BLaER1 treated with 17β-estradiol and CSF1 and Interleukin-3, amounts not matched to agents 10 nM and 100 nM (cell line): ENCODE results near the gene PXMP2.
"Not testable (repeated sequence)": the region's sequence is repeated elsewhere in the genome, so short reads cannot be mapped to it uniquely, and the experiment has no call there.

Source experiments
- H3K27ac ChIP-seq, 11 experiments: shearing (Covaris generic); formaldehyde crosslinking; 2 replicates each; pipeline ENCODE4 v1.8.1; 2022
- H3K27me3 ChIP-seq, 11 experiments: shearing (Covaris generic); formaldehyde crosslinking; 2 replicates each; pipeline ENCODE4 v1.8.1; 2022
- H3K36me3 ChIP-seq, 11 experiments: shearing (Covaris generic); formaldehyde crosslinking; 2 replicates each; pipeline ENCODE4 v1.8.1; 2022
- H3K4me1 ChIP-seq, 10 experiments: shearing (Covaris generic); formaldehyde crosslinking; 2 replicates each; pipeline ENCODE4 v1.8.1; 2022
- H3K4me2 ChIP-seq, 11 experiments: shearing (Covaris generic); formaldehyde crosslinking; 2 replicates each; pipeline ENCODE4 v1.8.1; 2022
- H3K4me3 ChIP-seq, 10 experiments: shearing (Covaris generic); formaldehyde crosslinking; 2 replicates each; pipeline ENCODE4 v1.8.1; 2022
- H3K9ac ChIP-seq, 11 experiments: shearing (Covaris generic); formaldehyde crosslinking; 2 replicates each; pipeline ENCODE4 v1.8.1; 2022
- H3K9me3 ChIP-seq, 11 experiments: shearing (Covaris generic); formaldehyde crosslinking; replicated peaks in 1 of 11; 2 replicates each; pipeline ENCODE4 v1.8.1; 2022
- H4K20me1 ChIP-seq, 11 experiments: shearing (Covaris generic); formaldehyde crosslinking; 2 replicates each; pipeline ENCODE4 v1.8.1; 2022
- Cebpa-rat ChIP-seq, 11 experiments: shearing (Covaris generic); IDR thresholded peaks; 2 replicates each; pipeline ENCODE4 v1.8.1; 2022

Gene PXMP2

GRCh38 chr12:132740313-132740646, 52.9 kb downstream of the PXMP2 start:
- Histone ChIP-seq H3K9me3 (no peaks in the 10 kb centered on the region), H3K36me3 (peaks cover 98 to 100% (median 100%) of the 10 kb centered on the region in 11 experiments), H3K9ac (peak overlapping the region in 1 of 11 experiments; percentile 2; a peak in 1 of 22 replicates), H3K4me1 (no peaks in the 10 kb centered on the region), H3K27ac (no peak overlapping the region), H4K20me1 (peaks cover 51 to 100% (median 93%) of the 10 kb centered on the region in 11 experiments), H3K4me3 (no peak overlapping the region), H3K4me2 (no peak overlapping the region), H3K27me3 (no peaks in the 10 kb centered on the region)
- TF ChIP-seq Cebpa-rat (IDR thresholded peaks at IDR 0.05): no peak

- Histone ChIP-seq H3K4me1 (no peaks in the 10 kb centered on the region), H3K9ac (peak overlapping the region in 1 of 11 experiments; percentile 11; a peak in 1 of 22 replicates), H3K4me2 (no peak overlapping the region), H4K20me1 (peaks cover 55 to 100% (median 93%) of the 10 kb centered on the region in 11 experiments), H3K9me3 (no peaks in the 10 kb centered on the region), H3K27ac (no peak overlapping the region), H3K36me3 (peaks cover 98 to 100% (median 100%) of the 10 kb centered on the region in 11 experiments), H3K4me3 (no peak overlapping the region), H3K27me3 (no peaks in the 10 kb centered on the region)
- no peak for TF ChIP-seq Cebpa-rat (IDR thresholded peaks at IDR 0.05)
Measured at GRCh38 chr12:132740652-132741051, 53.3 kb downstream of the PXMP2 start.

GRCh38 chr12:132741620-132742019, 54.2 kb downstream of the PXMP2 start:
- Histone ChIP-seq H3K9me3 (no peaks in the 10 kb centered on the region), H3K4me1 (no peaks in the 10 kb centered on the region), H3K4me3 (no peak overlapping the region), H3K9ac (no peak overlapping the region), H4K20me1 (peaks cover 60 to 100% (median 95%) of the 10 kb centered on the region in 11 experiments), H3K36me3 (peaks cover 98 to 100% (median 100%) of the 10 kb centered on the region in 11 experiments), H3K4me2 (no peak overlapping the region), H3K27me3 (no peaks in the 10 kb centered on the region), H3K27ac (no peak overlapping the region)
- TF ChIP-seq Cebpa-rat (IDR thresholded peaks at IDR 0.05): no peak

- no peak overlapping the region for H3K9ac ChIP-seq
- no peak overlapping the region for H3K4me2 ChIP-seq
- peaks cover 100% of the 10 kb centered on the region in 11 experiments for H3K36me3 ChIP-seq
- no peak overlapping the region for H3K4me3 ChIP-seq
- H3K9me3 ChIP-seq: no peaks in the 10 kb centered on the region
- no peak overlapping the region for H3K27ac ChIP-seq
- no peaks in the 10 kb centered on the region for H3K4me1 ChIP-seq
- H4K20me1 ChIP-seq: peaks cover 76 to 100% (median 99%) of the 10 kb centered on the region in 11 experiments
- no peaks in the 10 kb centered on the region for H3K27me3 ChIP-seq
- TF ChIP-seq Cebpa-rat (IDR thresholded peaks at IDR 0.05): no peak
Measured at GRCh38 chr12:132743831-132744230, 56.4 kb downstream of the PXMP2 start.

GRCh38 chr12:132746613-132747012, 59.2 kb downstream of the PXMP2 start:
- H3K36me3 ChIP-seq: peaks cover 100% of the 10 kb centered on the region in 11 experiments
- H3K27ac ChIP-seq: no peak overlapping the region
- H3K9ac ChIP-seq: no peak overlapping the region
- no peaks in the 10 kb centered on the region for H3K27me3 ChIP-seq
- no peaks in the 10 kb centered on the region for H3K9me3 ChIP-seq
- H3K4me3 ChIP-seq: no peak overlapping the region
- H3K4me2 ChIP-seq: no peak overlapping the region
- H3K4me1 ChIP-seq: no peaks in the 10 kb centered on the region
- H4K20me1 ChIP-seq: peaks cover 74 to 100% (median 99%) of the 10 kb centered on the region in 11 experiments
- TF ChIP-seq Cebpa-rat (IDR thresholded peaks at IDR 0.05): no peak

GRCh38 chr12:132747395-132747794, 60.0 kb downstream of the PXMP2 start:
- H3K4me2 ChIP-seq: no peak overlapping the region
- H3K27me3 ChIP-seq: no peaks in the 10 kb centered on the region
- H3K4me1 ChIP-seq: no peaks in the 10 kb centered on the region
- no peak for TF ChIP-seq Cebpa-rat (IDR thresholded peaks at IDR 0.05)
- peaks cover 100% of the 10 kb centered on the region in 11 experiments for H3K36me3 ChIP-seq
- no peaks in the 10 kb centered on the region for H3K9me3 ChIP-seq
- no peak overlapping the region for H3K9ac ChIP-seq
- H4K20me1 ChIP-seq: peaks cover 74 to 100% (median 99%) of the 10 kb centered on the region in 11 experiments
- H3K4me3 ChIP-seq: no peak overlapping the region
- no peak overlapping the region for H3K27ac ChIP-seq

GRCh38 chr12:132747896-132748295, 60.5 kb downstream of the PXMP2 start:
- H4K20me1 ChIP-seq: peaks cover 73 to 100% (median 99%) of the 10 kb centered on the region in 11 experiments
- no peak overlapping the region for H3K4me3 ChIP-seq
- no peak overlapping the region for H3K27ac ChIP-seq
- no peaks in the 10 kb centered on the region for H3K27me3 ChIP-seq
- no peak overlapping the region for H3K9ac ChIP-seq
- no peaks in the 10 kb centered on the region for H3K9me3 ChIP-seq
- H3K4me2 ChIP-seq: no peak overlapping the region
- no peak for TF ChIP-seq Cebpa-rat (IDR thresholded peaks at IDR 0.05)
- H3K4me1 ChIP-seq: no peaks in the 10 kb centered on the region
- H3K36me3 ChIP-seq: peaks cover 100% of the 10 kb centered on the region in 11 experiments

GRCh38 chr12:132748319-132748718, 60.9 kb downstream of the PXMP2 start:
- no peak overlapping the region for H3K27ac ChIP-seq
- TF ChIP-seq Cebpa-rat (IDR thresholded peaks at IDR 0.05): no peak
- no peaks in the 10 kb centered on the region for H3K27me3 ChIP-seq
- H3K4me1 ChIP-seq: no peaks in the 10 kb centered on the region
- no peak overlapping the region for H3K4me3 ChIP-seq
- H4K20me1 ChIP-seq: peaks cover 73 to 100% (median 99%) of the 10 kb centered on the region in 11 experiments
- H3K36me3 ChIP-seq: peaks cover 100% of the 10 kb centered on the region in 11 experiments
- H3K9ac ChIP-seq: no peak overlapping the region
- no peak overlapping the region for H3K4me2 ChIP-seq
- no peaks in the 10 kb centered on the region for H3K9me3 ChIP-seq

GRCh38 chr12:132753670-132754069, 66.3 kb downstream of the PXMP2 start:
- H3K9ac ChIP-seq, H3K4me1 ChIP-seq, H3K9me3 ChIP-seq, H3K27ac ChIP-seq, H3K4me2 ChIP-seq, H3K27me3 ChIP-seq, H3K4me3 ChIP-seq: not testable (repeated sequence)
- peaks cover 99 to 100% (median 100%) of the 10 kb centered on the region in 11 experiments for H3K36me3 ChIP-seq
- peaks cover 82 to 100% (median 99%) of the 10 kb centered on the region in 11 experiments; a peak in 21 of 22 replicates for H4K20me1 ChIP-seq

- TF ChIP-seq Cebpa-rat (IDR thresholded peaks at IDR 0.05): no peak
- Histone ChIP-seq H3K9ac (0 out of 22 replicates have a peak overlapping the region, but pooled peaks of 1 of the 11 experiments have one; percentile 9), H3K27ac (no peak overlapping the region), H3K4me3 (no peak overlapping the region), H3K27me3 (no peaks in the 10 kb centered on the region), H3K4me2 (no peak overlapping the region), H3K4me1 (peaks cover 0 to 9% (median 0%) of the 10 kb centered on the region in 10 experiments; a peak in 7 of 20 replicates), H3K36me3 (peaks cover 96 to 100% (median 100%) of the 10 kb centered on the region in 11 experiments), H3K9me3 (no peaks in the 10 kb centered on the region), H4K20me1 (peaks cover 89 to 100% (median 100%) of the 10 kb centered on the region in 11 experiments; a peak in 21 of 22 replicates)
Measured at GRCh38 chr12:132754160-132754932, 67.0 kb downstream of the PXMP2 start.
